ENCODE measurements around the gene AMZ2.
A peak's percentile ranks its signal among the peaks of the same experiment; 100 is the strongest.

Gene AMZ2

DNA sequence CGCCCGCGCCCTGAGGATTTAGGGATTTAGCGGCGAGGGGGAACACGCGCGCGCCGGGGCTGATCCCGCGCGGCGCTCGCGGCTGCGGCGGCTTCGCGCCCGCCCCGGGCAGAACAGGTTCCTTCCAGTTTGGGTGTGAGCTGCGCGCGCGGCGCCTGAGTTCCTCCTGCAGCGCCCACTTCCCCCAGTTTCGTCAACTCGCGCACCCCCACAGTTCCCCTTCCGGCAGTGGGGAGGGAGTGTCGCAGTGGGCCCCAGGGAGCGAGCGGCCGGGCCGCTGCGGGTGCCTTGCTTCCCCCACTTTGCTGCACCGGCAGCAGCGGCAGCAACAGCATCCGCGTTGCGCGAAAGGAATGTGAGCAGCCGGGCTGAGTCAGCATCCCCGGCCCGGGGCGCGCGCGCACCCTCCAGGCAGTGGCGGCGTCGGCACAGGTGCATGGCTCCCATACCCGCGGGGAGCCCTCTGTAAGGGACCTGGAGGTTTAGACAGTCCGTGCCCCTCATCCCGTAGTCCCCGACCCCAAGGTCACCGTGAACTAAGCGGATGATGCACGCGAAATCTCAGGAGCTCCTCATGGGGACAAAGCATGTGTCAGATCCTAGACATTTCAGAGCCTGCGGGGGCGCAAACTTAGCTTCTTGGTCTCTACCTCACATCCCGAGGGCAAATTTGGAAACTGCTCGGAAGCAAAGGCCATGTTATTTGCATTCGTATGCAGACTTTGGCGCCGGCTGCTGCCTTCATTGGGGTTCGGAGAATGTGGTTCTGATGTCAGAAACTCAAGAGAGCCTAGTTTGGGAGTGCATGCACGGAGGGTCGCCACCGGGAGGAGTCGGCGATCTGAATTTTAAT is 44.2 kb downstream of the AMZ2 start:
- DNase-seq: peak; percentile 77 to 98 (median 91)

DNA sequence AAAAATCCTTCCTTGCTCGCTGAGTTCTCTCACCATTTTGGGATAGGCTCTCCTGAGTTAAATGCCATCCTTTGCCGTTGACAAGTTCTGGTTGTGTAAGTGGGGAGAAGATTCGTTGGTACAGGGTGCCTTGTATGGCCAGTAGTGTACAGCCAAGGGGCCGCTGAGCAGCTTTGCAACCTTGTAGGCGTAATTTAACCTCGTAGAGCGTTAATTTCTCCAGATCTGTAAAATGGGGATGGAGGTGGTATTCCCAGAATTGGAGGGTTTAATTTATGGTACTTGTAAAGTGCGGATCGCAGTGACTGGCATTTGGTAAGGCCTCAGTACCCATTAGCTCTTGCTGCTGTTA is 44.8 kb downstream of the AMZ2 start:
- no peak for DNase-seq

GRCh38 chr17:68293490-68294195 is 45.8 kb downstream of the AMZ2 start:
- DNase-seq: no peak

GRCh38 chr17:68294196-68294555 is 46.3 kb downstream of the AMZ2 start:
- no peak for DNase-seq

GRCh38 chr17:68294617-68295016 is 46.8 kb downstream of the AMZ2 start:
- DNase-seq: no peak

DNA sequence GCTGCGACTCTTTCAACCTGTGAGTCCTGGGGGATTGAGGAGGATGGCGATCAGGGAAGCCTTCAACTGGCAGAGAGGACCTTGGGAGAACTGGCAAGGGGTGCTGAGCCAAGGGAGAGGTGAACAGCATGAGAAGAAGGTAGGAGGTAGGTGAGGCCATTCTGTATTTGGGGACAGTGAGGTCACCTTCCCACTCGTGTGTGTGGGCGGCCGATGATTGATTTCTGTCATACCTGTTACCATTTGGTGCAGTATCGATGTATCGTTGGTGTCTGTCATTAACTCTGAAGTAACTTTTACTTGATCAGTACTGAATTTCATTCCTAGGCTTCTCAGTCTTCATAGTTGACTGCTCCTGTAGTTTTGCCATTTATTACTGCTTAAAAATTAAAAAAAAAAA is 47.2 kb downstream of the AMZ2 start:
- peak in 1 of 5 experiments; percentile 54 for DNase-seq

GRCh38 chr17:68296217-68297191 is 48.7 kb downstream of the AMZ2 start:
- peak in 3 of 5 experiments; percentile 58 to 95 (median 74) for DNase-seq

DNA sequence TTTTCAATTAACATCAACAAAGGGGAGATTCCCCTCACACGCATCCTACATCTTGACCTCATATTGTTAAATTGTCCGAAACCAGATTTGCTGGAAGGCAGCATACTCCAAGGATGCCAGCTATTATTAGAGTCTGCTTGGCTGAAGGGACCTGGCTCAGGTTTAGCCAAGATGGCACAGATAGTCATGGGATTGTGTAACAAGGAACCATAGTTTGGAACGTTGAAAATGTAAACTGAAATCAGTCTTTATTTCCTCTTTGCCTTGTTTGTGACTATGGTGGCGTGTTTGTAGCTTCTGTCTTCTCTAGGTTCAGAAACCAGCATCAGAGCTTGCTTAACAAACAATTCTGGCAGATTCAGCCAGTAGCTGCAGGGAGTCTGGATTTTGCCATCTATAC is 49.4 kb downstream of the AMZ2 start:
- peak in 1 of 5 experiments; percentile 16 for DNase-seq

- DNase-seq: peak in 1 of 5 experiments; percentile 54
These were observed 50.8 kb downstream of the AMZ2 start for GRCh38 chr17:68298601-68299000.

DNA sequence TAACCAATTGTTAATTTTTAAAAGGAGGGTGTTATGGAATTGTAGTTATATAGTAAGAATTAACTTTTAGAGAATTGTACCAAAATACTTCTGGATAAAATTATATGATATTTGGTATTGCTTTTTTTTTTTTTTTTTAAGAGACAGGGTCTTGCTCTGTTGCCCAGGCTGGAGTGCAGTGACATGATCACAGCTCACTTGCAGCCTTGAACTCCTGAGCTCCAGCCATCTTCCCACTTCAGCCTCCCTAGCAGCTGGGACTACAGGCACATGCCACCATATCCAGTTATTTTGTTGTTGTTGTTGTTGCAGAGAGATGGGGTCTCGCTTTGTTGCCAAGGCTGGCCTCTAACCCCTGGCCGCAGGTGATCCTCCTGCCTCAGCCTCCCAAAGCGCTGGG is 52.0 kb downstream of the AMZ2 start:
- no peak for DNase-seq

- no peak for DNase-seq
These were observed 53.7 kb downstream of the AMZ2 start for GRCh38 chr17:68301438-68301959.

DNA sequence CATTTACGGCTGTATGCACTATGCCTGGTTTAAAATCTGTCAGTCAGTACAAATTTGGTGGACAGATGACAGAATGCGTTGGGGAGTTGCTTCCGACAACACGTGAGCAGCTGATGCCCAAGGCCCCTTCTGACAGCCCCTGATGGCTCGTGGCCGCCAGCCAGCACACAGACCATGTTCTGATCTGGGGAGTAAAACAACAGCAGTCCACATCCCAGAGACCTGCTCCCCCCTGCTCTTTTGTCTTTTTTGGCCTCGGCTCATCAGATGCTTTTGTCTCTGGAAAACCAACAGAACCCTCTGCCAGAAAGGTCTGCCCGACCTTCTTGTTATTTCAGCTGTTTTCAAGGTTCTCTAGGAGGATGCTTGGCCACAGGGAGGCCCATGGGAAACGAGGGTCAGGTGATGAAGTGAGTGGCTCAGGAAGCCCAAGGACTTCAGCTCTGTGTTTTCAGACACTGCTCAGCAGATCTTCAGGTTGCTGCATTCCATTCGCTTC is 54.3 kb downstream of the AMZ2 start:
- DNase-seq: no peak

- DNase-seq: no peak
These were observed 54.8 kb downstream of the AMZ2 start for GRCh38 chr17:68302666-68303065.

DNA sequence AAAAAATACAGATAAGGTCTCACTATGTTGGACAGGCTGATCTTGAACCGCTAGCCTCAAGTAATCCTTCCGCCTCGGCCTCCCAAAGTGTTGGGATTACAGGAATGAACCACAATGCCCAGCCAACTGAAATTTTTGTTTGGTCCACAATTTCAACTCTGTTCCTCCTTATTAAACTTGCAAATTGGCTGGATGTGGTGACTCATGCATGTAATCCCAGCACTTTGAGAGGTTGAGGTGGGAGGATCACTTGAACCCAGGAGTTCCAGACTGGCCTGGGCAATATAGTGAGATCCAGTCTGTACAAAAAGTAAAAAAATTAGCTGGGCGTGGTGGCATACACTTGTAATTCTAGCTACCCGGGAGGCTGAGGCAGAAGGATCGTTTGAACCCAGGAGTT is 56.9 kb downstream of the AMZ2 start:
- no peak for DNase-seq

DNA sequence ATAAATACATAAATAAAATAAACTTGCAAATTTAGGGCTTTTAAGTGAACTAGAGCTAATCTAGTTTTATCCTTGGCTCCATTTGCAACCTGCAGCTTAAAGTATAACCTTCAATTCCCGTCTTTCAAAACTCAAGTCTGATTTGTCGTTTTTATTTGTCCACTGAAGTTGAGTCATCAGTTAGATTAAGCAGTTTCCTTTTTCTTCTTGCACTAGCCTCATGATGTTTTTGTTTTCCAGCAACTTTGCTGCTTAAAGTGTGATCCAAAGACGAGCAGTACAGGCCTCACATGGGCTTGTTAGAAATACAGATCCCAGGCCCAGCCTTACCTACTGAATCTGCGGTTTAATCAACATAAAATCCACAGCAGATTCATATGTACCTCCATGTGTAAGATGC is 57.3 kb downstream of the AMZ2 start:
- no peak for DNase-seq
